Type B pancreatic cell (in vitro differentiated cells): ENCODE results near the gene ARHGAP11A. TPM values are rescaled to one million over a fixed set of nuclear protein-coding genes. Genes with fewer than 3 reads are reported as not detected.

Experiments
- DNase-seq: peaks from one replicate; pipeline ENCODE4 v3.0.0; 2021; ENCODE audit warnings: mixed read lengths; ENCODE audit not compliant: unreplicated experiment; ENCODE audit errors: extremely low spot score
- H3K27ac Mint-ChIP-seq: 2 replicates; pipeline ENCODE4 v1.8.0; 2021; ENCODE audit warnings: mild to moderate bottlenecking, mixed read lengths
- H3K27me3 Mint-ChIP-seq: 2 replicates; pipeline ENCODE4 v1.8.0; 2021; ENCODE audit warnings: mixed read lengths
- H3K36me3 Mint-ChIP-seq: 2 replicates; pipeline ENCODE4 v1.8.0; 2021; ENCODE audit warnings: mixed read lengths
- H3K4me1 Mint-ChIP-seq: one replicate; pipeline ENCODE4 v1.8.0; 2021; ENCODE audit warnings: mixed read lengths; ENCODE audit not compliant: unreplicated experiment
- H3K4me3 Mint-ChIP-seq: 2 replicates; pipeline ENCODE4 v1.8.0; 2021; ENCODE audit warnings: mild to moderate bottlenecking, mixed read lengths
- H3K9me3 Mint-ChIP-seq: 2 replicates; pipeline ENCODE4 v1.8.0; 2021; ENCODE audit warnings: mixed read lengths
- total RNA-seq: library from RNA; stranded (reverse); gene quantifications from 2 replicates; pipeline ENCODE4 v1.2.1, GENCODE V29; 2021; ENCODE audit warnings: low replicate concordance
- TF ChIP-seq, protein P1 (sequence below): fragments of 200-600 bp; sonication (generic); conservative IDR thresholded peaks from 2 replicates; pipeline ENCODE4 v1.5.0; 2021; ENCODE audit warnings: antibody characterized with exemption, mild to moderate bottlenecking

ARHGAP11A gene
- total RNA-seq, 1 donor from 2014 or later = 52.6 TPM

GRCh38 chr15:32656091-32656490 lies 40.8 kb downstream of the ARHGAP11A start:
- peaks cover 19% of the 10 kb centered on the region for H3K4me1 Mint-ChIP-seq
- DNase-seq = no peak
- no peaks in the 10 kb centered on the region for H3K27me3 Mint-ChIP-seq
- H3K4me3 Mint-ChIP-seq = no peak overlapping the region
- H3K36me3 Mint-ChIP-seq = no peaks in the 10 kb centered on the region
- TF ChIP-seq, protein P1, sequence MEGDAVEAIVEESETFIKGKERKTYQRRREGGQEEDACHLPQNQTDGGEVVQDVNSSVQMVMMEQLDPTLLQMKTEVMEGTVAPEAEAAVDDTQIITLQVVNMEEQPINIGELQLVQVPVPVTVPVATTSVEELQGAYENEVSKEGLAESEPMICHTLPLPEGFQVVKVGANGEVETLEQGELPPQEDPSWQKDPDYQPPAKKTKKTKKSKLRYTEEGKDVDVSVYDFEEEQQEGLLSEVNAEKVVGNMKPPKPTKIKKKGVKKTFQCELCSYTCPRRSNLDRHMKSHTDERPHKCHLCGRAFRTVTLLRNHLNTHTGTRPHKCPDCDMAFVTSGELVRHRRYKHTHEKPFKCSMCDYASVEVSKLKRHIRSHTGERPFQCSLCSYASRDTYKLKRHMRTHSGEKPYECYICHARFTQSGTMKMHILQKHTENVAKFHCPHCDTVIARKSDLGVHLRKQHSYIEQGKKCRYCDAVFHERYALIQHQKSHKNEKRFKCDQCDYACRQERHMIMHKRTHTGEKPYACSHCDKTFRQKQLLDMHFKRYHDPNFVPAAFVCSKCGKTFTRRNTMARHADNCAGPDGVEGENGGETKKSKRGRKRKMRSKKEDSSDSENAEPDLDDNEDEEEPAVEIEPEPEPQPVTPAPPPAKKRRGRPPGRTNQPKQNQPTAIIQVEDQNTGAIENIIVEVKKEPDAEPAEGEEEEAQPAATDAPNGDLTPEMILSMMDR = no peak
- H3K9me3 Mint-ChIP-seq = no peaks in the 10 kb centered on the region
- no peak overlapping the region for H3K27ac Mint-ChIP-seq

GRCh38 chr15:32656496-32656895 lies 41.2 kb downstream of the ARHGAP11A start:
- peaks cover 19% of the 10 kb centered on the region for H3K4me1 Mint-ChIP-seq
- DNase-seq = no peak
- no peaks in the 10 kb centered on the region for H3K36me3 Mint-ChIP-seq
- no peaks in the 10 kb centered on the region for H3K9me3 Mint-ChIP-seq
- H3K27ac Mint-ChIP-seq = no peak overlapping the region
- H3K4me3 Mint-ChIP-seq = no peak overlapping the region
- H3K27me3 Mint-ChIP-seq = no peaks in the 10 kb centered on the region
- TF ChIP-seq, protein P1 = no peak

GRCh38 chr15:32657198-32657883 lies 42.0 kb downstream of the ARHGAP11A start:
- TF ChIP-seq, protein P1 = no peak
- Mint-ChIP-seq H3K27ac (peak overlapping the region; percentile 24), H3K27me3 (no peaks in the 10 kb centered on the region), H3K36me3 (no peaks in the 10 kb centered on the region), H3K9me3 (no peaks in the 10 kb centered on the region), H3K4me3 (no peak overlapping the region), H3K4me1 (peaks cover 19% of the 10 kb centered on the region)
- no peak for DNase-seq

GRCh38 chr15:32657941-32658340 lies 42.6 kb downstream of the ARHGAP11A start:
- Mint-ChIP-seq H3K9me3 (no peaks in the 10 kb centered on the region), H3K27ac (no peak overlapping the region), H3K4me1 (peaks cover 24% of the 10 kb centered on the region), H3K4me3 (no peak overlapping the region), H3K36me3 (no peaks in the 10 kb centered on the region), H3K27me3 (no peaks in the 10 kb centered on the region)
- TF ChIP-seq, protein P1 = no peak
- DNase-seq = no peak

GRCh38 chr15:32659340-32660155 lies 44.2 kb downstream of the ARHGAP11A start:
- Mint-ChIP-seq H3K27me3 (no peaks in the 10 kb centered on the region), H3K9me3 (no peaks in the 10 kb centered on the region), H3K36me3 (no peaks in the 10 kb centered on the region), H3K4me1 (peaks cover 24% of the 10 kb centered on the region), H3K27ac (no peak overlapping the region), H3K4me3 (no peak overlapping the region)
- TF ChIP-seq, protein P1 = no peak
- no peak for DNase-seq
